ENCODE results near the gene DACT1.

DACT1 gene

DNA sequence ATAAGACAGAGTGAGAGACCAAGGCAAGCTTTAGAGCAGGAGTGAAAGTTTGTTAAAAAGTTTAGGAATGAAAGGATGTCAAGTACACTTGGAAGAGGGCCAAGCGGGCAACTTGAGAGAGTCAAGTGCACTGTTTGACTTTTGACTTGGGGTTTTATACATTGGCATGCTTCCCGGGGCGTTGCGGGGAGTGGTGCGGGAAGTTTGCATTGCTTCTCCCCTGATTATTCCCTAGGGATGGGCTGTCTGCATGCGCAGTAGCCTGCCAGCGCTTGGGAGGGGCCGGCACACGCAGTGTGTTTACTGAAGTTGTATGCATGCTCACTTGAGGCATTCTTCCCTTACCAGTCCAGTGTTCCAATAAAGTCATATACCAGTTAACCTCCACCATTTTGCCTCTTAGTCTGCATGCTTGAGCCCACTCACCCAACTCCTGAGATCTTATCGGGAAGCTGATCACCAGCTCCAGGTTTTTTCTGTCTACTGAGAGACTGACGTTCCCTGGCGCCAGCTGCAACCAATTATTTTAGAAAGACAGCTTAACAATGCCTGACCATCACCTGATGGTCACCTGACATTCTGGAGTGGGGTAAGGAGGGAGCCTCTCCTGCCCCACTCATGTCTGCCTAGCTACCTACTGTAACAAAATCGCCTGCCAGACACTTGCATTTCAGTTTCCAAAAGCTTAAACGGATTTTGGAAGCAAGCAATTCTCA, 53.2 kb downstream of the DACT1 start:
- Histone ChIP-seq H3K27ac (ENCODE audit: low read depth, low read length, severe bottlenecking) (no peak overlapping the region), H3K4me1 (ENCODE audit: control insufficient read depth, insufficient read depth, low read length, poor library complexity, severe bottlenecking) (no peaks in the 10 kb centered on the region), H3K36me3 (ENCODE audit: control insufficient read depth, insufficient read depth, low read length) (no peaks in the 10 kb centered on the region), H3K4me3 (ENCODE audit: extremely low read depth, insufficient read depth, low read length, poor library complexity, severe bottlenecking) (no peak overlapping the region), H3K9me3 (ENCODE audit: control insufficient read depth, low read length) (peaks cover 12% of the 10 kb centered on the region)
- 90 to 94% methylated on average over 9 to 10 of the region's 14 CpGs for WGBS, 2 experiments (ENCODE audit: insufficient coverage in 2 of 2)

DNA sequence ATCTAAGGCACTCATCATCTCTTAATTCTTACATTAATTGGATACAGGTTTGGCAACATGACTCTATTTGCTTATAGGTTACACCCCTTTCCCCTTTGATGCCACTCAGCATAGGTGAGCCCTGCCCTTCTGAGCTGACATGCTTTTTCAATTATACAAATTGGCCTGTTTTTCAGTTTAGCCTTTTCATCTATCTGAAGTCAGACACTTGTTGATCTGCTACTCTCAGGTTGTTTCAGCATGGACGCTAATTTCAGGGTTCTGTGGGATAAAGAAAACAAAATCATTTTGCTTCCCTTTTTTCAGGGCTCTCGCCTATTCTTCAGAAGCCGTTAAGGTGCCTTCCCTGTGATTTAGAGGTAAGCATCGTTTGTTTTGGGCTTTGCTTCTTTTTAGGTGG, 55.3 kb downstream of the DACT1 start:
- Histone ChIP-seq H3K4me1 (ENCODE audit: control insufficient read depth, insufficient read depth, low read length, poor library complexity, severe bottlenecking) (no peaks in the 10 kb centered on the region), H3K36me3 (ENCODE audit: control insufficient read depth, insufficient read depth, low read length) (no peaks in the 10 kb centered on the region), H3K4me3 (ENCODE audit: extremely low read depth, insufficient read depth, low read length, poor library complexity, severe bottlenecking) (no peak overlapping the region), H3K9me3 (ENCODE audit: control insufficient read depth, low read length) (peaks cover 7% of the 10 kb centered on the region), H3K27ac (ENCODE audit: low read depth, low read length, severe bottlenecking) (no peak overlapping the region)
- 86 to 92% methylated on average over 2 of the region's 4 CpGs for WGBS, 2 experiments (ENCODE audit: insufficient coverage in 2 of 2)

DNA sequence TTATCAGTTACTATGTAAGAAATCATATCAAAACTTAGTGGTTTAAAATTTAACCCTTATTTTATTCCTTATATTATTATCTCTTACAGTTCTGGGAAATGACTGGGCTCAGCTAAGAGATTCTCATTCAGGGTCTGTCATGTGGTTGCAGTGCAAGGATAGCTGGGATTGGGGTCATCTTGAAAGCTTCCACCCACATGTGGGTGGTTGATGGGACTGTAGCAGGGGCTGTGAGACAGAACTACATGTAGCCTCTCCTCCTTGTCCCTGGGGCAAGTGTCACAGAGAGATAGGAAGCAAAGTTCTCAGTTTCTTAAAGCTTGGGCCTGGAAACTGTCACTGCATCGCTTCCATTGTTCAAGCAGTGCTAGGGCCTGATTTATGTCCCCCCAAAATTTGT, 57.8 kb downstream of the DACT1 start:
- Histone ChIP-seq H3K36me3 (ENCODE audit: control insufficient read depth, insufficient read depth, low read length) (no peaks in the 10 kb centered on the region), H3K9me3 (ENCODE audit: control insufficient read depth, low read length) (no peaks in the 10 kb centered on the region), H3K4me3 (ENCODE audit: extremely low read depth, insufficient read depth, low read length, poor library complexity, severe bottlenecking) (no peak overlapping the region), H3K4me1 (ENCODE audit: control insufficient read depth, insufficient read depth, low read length, poor library complexity, severe bottlenecking) (no peaks in the 10 kb centered on the region), H3K27ac (ENCODE audit: low read depth, low read length, severe bottlenecking) (no peak overlapping the region)
- 100% methylated on average over 1 of the region's 1 CpG for WGBS, 2 experiments (ENCODE audit: insufficient coverage in 2 of 2)

DNA sequence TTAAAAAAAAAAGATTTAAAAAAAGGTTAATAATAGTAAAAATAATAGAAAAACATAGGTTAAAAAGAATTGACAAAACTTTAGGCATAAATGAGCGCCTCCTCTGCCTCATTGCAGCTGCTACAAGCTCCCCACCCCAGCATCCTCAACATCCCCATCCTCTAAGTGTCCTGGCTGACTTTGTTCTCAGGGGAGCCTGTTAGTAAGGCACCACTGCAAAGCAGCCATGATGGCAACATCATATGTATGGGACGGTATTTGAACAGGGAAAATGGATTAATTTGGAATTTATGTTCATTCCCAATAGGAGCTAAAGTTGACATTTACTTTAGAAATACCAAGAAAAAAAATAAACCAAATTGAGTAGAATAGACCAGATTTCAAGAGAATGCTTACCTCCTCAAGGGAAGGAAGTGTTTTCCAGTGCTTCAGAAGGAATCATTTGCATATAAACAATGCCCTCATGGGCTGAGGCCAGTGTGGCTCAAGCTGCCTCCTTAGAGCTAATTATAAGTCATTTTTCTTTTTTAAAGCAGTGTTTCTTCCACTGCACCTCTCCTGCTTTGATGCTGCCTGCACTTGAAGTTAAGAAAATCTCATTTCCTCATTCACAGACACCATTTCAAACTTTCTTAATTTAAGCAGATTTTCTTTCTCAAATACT, 59.6 kb downstream of the DACT1 start:
- WGBS, 2 experiments (ENCODE audit: insufficient coverage in 2 of 2) = no CpG with 5 or more reads among the region's 2 CpGs
- no peaks in the 10 kb centered on the region for H3K4me1 ChIP-seq (ENCODE audit: control insufficient read depth, insufficient read depth, low read length, poor library complexity, severe bottlenecking)
- H3K9me3 ChIP-seq (ENCODE audit: control insufficient read depth, low read length) = no peaks in the 10 kb centered on the region
- no peaks in the 10 kb centered on the region for H3K36me3 ChIP-seq (ENCODE audit: control insufficient read depth, insufficient read depth, low read length)
- H3K27ac ChIP-seq (ENCODE audit: low read depth, low read length, severe bottlenecking) = no peak overlapping the region
- H3K4me3 ChIP-seq (ENCODE audit: extremely low read depth, insufficient read depth, low read length, poor library complexity, severe bottlenecking) = no peak overlapping the region
